ENCODE results near the gene SP2. TPM values are rescaled to one million over a fixed set of nuclear protein-coding genes. Genes with fewer than 3 reads are reported as not detected.

SP2 gene
- total and polyA plus RNA-seq, 2 of the 13 experiments (the other 11 are each of a cell fraction or from before 2014, with no cell fraction given), result 1.4 to 4.8 TPM

- no peaks in the 10 kb centered on the region; a peak in 1 of 5 replicates for H3K27me3 ChIP-seq (ENCODE audit: control insufficient read depth in 1 of 2, insufficient read depth in 2 of 2, low read length in 2 of 2)
- peaks cover 13 to 26% of the 10 kb centered on the region in 2 experiments for H3K36me3 ChIP-seq (replicated peaks in 1 of 2; ENCODE audit: control insufficient read depth in 1 of 2, insufficient read depth in 2 of 2, low read length in 2 of 2)
- H3K4me2 ChIP-seq (ENCODE audit: low read depth, low read length), result peak within 1 kb of the TSS; percentile 98
- in situ Hi-C loops (cut with HindIII; ENCODE audit: extremely low pct_ligation_motif_present, low pct_unique_long_range_greater_than_20kb), result no loop called here
- DNase-seq (ENCODE audit: low spot score) (peak; percentile 99), FAIRE-seq (peak; percentile 95), ATAC-seq (peak; percentile 97)
- H4K20me1 ChIP-seq (ENCODE audit: insufficient read depth, low read length), result no peaks in the 10 kb centered on the region
- H3K9me3 ChIP-seq (ENCODE audit: low read length), result no peaks in the 10 kb centered on the region
- CTCF ChIA-PET (ENCODE audit: low intra/inter-chr PET ratio, low total read pairs), result interaction anchor here (0.9 to 2.1 kb wide), 6 partner anchors 22 to 130 kb away, joined by 5 to 54 read pairs (median 10); partner anchors contain the start of genes PNPO, SCRN2 and SP2
- TSS peak; percentile 87 for BruUV-seq (replicated peaks)
- peaks cover 51% of the 10 kb centered on the region for H3K4me1 ChIP-seq (ENCODE audit: insufficient read depth, low read length)
- peak within 1 kb of the TSS; percentile 66 to 95 (median 92) for H3K4me3 ChIP-seq (replicated peaks in 1 of 3; ENCODE audit: insufficient read depth in 1 of 3, low read depth in 2 of 3, low read length in 3 of 3)
- intact Hi-C loops (cut with micrococcal nuclease; ENCODE audit: unreplicated experiment), result loop anchor here (1.0 to 2.0 kb wide), 4 partner anchors 14 to 130 kb away; partner anchors contain the start of genes PRR15L and SCRN2
- POLR2A ChIA-PET, result interaction anchor here (0.6 to 9.9 kb wide), 31 partner anchors 13 to 321 kb away, joined by 3 to 267 read pairs (median 4); partner anchors contain the start of genes KPNB1, LRRC46, MRPL10 and NFE2L1
- peaks cover 17% of the 10 kb centered on the region for H3K79me2 ChIP-seq (ENCODE audit: insufficient read depth, low read length)
- WGBS (ENCODE audit: low lambda C conversion rate), result 1% methylated on average over 58 of the region's 62 CpGs
- peak within 1 kb of the TSS; percentile 78 for H3K9ac ChIP-seq (ENCODE audit: insufficient read depth, low read depth, low read length)
- H2AFZ ChIP-seq (ENCODE audit: low read length), result peak within 1 kb of the TSS; percentile 82
- peak within 1 kb of the TSS; percentile 63 for H3K27ac ChIP-seq (ENCODE audit: extremely low read length, insufficient read depth, low read length)
- TF ChIP-seq ZNF652 (CRISPR knock-in tag; IDR thresholded peaks at IDR 0.05; ENCODE audit: borderline replicate concordance, low read depth) (peak; percentile 69; the same call in 1 of the 2 replicates), ZNF597 (CRISPR knock-in tag; IDR thresholded peaks at IDR 0.05) (0 out of 2 replicates have a peak, but pooled peaks have one; percentile 37), ZNF841 (CRISPR knock-in tag; IDR thresholded peaks at IDR 0.05; ENCODE audit: borderline replicate concordance) (peak; percentile 84; the same call in 1 of the 2 replicates), ZSCAN25 (CRISPR knock-in tag; IDR thresholded peaks at IDR 0.05) (peak; percentile 63; the same call in 1 of the 2 replicates), PITX1 (CRISPR knock-in tag; IDR thresholded peaks at IDR 0.05) (peak; percentile 79), ZNF83 (CRISPR knock-in tag; IDR thresholded peaks at IDR 0.05; ENCODE audit: borderline replicate concordance) (peak; percentile 90), ZC3H4 (CRISPR knock-in tag; IDR thresholded peaks at IDR 0.05; ENCODE audit: borderline replicate concordance) (peak; percentile 85), ZBTB42 (CRISPR knock-in tag; IDR thresholded peaks at IDR 0.05) (peak; percentile 98), ZNF749 (CRISPR knock-in tag; IDR thresholded peaks at IDR 0.05; ENCODE audit: borderline replicate concordance) (peak; percentile 99), KLF16 (CRISPR knock-in tag; IDR thresholded peaks at IDR 0.05) (peak; percentile 55 to 84; a peak in 3 of 4 replicates), BATF2 (CRISPR knock-in tag; IDR thresholded peaks at IDR 0.05) (peak; percentile 97), FOXP4 (CRISPR knock-in tag; IDR thresholded peaks at IDR 0.05) (no peak; the same call in 1 of the 2 replicates), NFE2L2 (IDR thresholded peaks at IDR 0.05; ENCODE audit: low read length) (0 out of 2 replicates have a peak, but pooled peaks have one; percentile 2), MNT (IDR thresholded peaks at IDR 0.05) (peak; percentile 49), ZNF724P (CRISPR knock-in tag; IDR thresholded peaks at IDR 0.05; ENCODE audit: borderline replicate concordance) (peak; percentile 99), SMAD9 (CRISPR knock-in tag; IDR thresholded peaks at IDR 0.05) (peak; percentile 92), HNRNPUL1 (IDR thresholded peaks at IDR 0.05; ENCODE audit: low read depth, low read length) (0 out of 2 replicates have a peak, but pooled peaks have one; percentile 40), SYNCRIP (IDR thresholded peaks at IDR 0.05; ENCODE audit: insufficient read depth, low read depth, low read length) (no peak)
These were observed 74.9 kb downstream of the SP2 start, which contains the start of gene CDK5RAP3 for GRCh38 chr17:47970725-47971499. Gene CDK5RAP3 (plus strand): TSS chr17:47971113. CDS start chr17:47971147, 34 bp downstream.

All from HepG2 (cell line).